ENCODE measurements around the gene SYNE2. TPM values are rescaled to one million over a fixed set of nuclear protein-coding genes. Genes with fewer than 3 reads are reported as not detected.

Gene SYNE2
- polyA plus RNA-seq, 1 donor from 2014 or later: 82.3 TPM

DNA sequence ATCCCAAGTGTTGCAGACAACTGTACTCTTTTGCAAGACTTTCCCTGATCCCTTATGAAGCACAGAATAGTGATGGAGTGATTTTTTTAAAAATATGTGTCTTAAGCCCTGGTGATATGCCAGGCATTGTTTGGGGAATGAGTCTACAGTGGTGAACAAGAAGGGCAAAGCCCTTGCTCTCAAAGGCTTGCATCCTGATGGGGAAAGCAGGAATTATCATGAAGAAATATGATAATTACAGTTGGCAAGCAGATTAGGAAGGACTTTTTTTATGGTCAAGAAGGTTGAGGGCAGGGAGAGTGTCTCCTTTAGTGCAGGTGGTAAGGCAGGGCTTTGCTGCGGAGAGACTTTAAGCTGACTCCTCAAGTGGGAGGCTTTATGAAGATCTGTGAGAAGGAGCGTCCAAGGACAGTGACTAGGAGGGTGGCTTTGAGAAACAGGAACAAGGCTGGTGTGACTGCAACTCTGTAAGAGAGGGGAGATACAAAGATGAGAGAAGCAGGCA lies 100.2 kb downstream of the SYNE2 start:
- no peaks in the 10 kb centered on the region for H3K36me3 ChIP-seq (ENCODE audit: insufficient read depth, low read length)
- no peaks in the 10 kb centered on the region for H3K79me2 ChIP-seq (replicated peaks; ENCODE audit: insufficient read depth, low read length)
- H3K27me3 ChIP-seq (ENCODE audit: insufficient read depth, low read depth, low read length): no peaks in the 10 kb centered on the region
- no peaks in the 10 kb centered on the region for H3K9me3 ChIP-seq (ENCODE audit: low read length)
- H3K27ac ChIP-seq (ENCODE audit: low read length): no peak overlapping the region
- no peak overlapping the region for H3K4me2 ChIP-seq (ENCODE audit: low read length)
- no peak for TF ChIP-seq RAD21 (conservative IDR thresholded peaks at IDR 0.05)
- no peak for TF ChIP-seq SMC3 (conservative IDR thresholded peaks at IDR 0.05; ENCODE audit: poor library complexity)
- no peak overlapping the region for H2AFZ ChIP-seq (ENCODE audit: low read depth, low read length)
- no peaks in the 10 kb centered on the region for H3F3A ChIP-seq (ENCODE audit: insufficient read depth, low read length, poor library complexity, severe bottlenecking)
- H3K4me3 ChIP-seq (ENCODE audit: low read length): no peak overlapping the region
- H4K20me1 ChIP-seq (ENCODE audit: insufficient read depth): no peaks in the 10 kb centered on the region
- no peak overlapping the region for H3K9ac ChIP-seq (ENCODE audit: low read length)
- H3K9me2 ChIP-seq (ENCODE audit: insufficient read depth, low read length): no peaks in the 10 kb centered on the region

DNA sequence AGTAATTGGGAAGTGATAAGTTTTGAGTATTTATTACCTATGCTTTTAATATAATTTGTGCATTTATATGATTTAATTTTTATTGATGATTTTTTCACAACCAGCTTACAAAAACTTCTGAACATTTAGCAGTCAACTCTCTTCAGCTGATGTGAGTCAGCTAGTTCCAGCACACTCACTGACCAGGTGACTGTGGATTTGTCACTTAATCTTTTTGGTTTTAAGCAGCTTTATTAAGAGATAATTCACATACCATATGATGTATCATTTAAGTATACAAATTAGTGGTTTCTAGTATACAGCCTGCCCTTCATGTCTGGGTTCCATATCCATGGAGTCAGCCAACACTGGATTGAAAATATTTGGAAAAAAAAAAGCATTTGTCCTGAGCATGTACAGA lies 103.5 kb downstream of the SYNE2 start:
- no peaks in the 10 kb centered on the region for H4K20me1 ChIP-seq (ENCODE audit: insufficient read depth)

DNA sequence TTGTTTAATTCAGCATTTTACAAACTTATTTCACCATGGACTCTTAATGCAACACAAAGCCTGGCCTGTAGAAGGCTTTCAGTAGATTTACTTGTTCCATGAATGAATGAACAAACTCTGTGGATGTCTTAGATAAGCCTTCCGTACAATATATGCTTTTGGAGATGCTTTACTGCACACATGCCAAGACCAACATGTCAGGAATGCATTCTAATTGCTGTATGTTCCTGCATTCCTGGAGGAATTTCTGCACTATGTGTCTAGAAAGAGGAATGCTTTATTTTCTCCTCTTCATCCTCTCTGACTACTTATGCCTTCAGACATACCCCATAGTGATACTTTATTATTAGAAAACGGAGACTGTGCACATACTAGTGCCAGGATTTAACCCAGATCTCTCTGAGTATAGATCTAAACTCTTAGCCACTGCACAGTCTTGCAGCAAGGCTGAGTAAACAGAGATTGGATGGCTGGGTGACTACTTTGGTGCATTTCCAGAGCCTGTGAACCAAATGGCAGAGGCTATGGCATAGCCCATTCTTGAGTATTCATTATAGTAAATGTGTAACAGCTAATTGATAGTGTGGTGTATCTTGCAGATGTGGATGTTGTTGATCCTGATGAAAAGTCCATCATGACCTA lies 108.2 kb downstream of the SYNE2 start:
- Histone ChIP-seq H3K79me2 (replicated peaks; ENCODE audit: insufficient read depth, low read length) (no peaks in the 10 kb centered on the region), H3K9ac (ENCODE audit: low read length) (no peak overlapping the region), H4K20me1 (ENCODE audit: insufficient read depth) (no peaks in the 10 kb centered on the region), H3F3A (ENCODE audit: insufficient read depth, low read length, poor library complexity, severe bottlenecking) (no peaks in the 10 kb centered on the region), H3K9me2 (ENCODE audit: insufficient read depth, low read length) (no peaks in the 10 kb centered on the region), H2AFZ (ENCODE audit: low read depth, low read length) (no peak overlapping the region), H3K36me3 (ENCODE audit: insufficient read depth, low read length) (no peaks in the 10 kb centered on the region), H3K4me3 (ENCODE audit: low read length) (no peak overlapping the region), H3K27ac (ENCODE audit: low read length) (no peak overlapping the region), H3K9me3 (ENCODE audit: low read length) (no peaks in the 10 kb centered on the region), H3K4me2 (ENCODE audit: low read length) (no peak overlapping the region), H3K27me3 (ENCODE audit: insufficient read depth, low read depth, low read length) (no peaks in the 10 kb centered on the region)
- TF ChIP-seq TAF1 (IDR thresholded peaks at IDR 0.05; ENCODE audit: low read depth) (no peak), RAD21 (conservative IDR thresholded peaks at IDR 0.05) (no peak), MXI1 (conservative IDR thresholded peaks at IDR 0.05; ENCODE audit: poor library complexity, severe bottlenecking) (no peak), EZH2 (IDR thresholded peaks at IDR 0.05; ENCODE audit: borderline replicate concordance, insufficient read depth, low read length, poor library complexity, severe bottlenecking) (no peak), POLR2AphosphoS5 (IDR thresholded peaks at IDR 0.05) (no peak), SMC3 (conservative IDR thresholded peaks at IDR 0.05; ENCODE audit: poor library complexity) (no peak), EP300 (conservative IDR thresholded peaks at IDR 0.05; ENCODE audit: poor library complexity, severe bottlenecking) (no peak)
- TF ChIP-seq, protein P1, sequence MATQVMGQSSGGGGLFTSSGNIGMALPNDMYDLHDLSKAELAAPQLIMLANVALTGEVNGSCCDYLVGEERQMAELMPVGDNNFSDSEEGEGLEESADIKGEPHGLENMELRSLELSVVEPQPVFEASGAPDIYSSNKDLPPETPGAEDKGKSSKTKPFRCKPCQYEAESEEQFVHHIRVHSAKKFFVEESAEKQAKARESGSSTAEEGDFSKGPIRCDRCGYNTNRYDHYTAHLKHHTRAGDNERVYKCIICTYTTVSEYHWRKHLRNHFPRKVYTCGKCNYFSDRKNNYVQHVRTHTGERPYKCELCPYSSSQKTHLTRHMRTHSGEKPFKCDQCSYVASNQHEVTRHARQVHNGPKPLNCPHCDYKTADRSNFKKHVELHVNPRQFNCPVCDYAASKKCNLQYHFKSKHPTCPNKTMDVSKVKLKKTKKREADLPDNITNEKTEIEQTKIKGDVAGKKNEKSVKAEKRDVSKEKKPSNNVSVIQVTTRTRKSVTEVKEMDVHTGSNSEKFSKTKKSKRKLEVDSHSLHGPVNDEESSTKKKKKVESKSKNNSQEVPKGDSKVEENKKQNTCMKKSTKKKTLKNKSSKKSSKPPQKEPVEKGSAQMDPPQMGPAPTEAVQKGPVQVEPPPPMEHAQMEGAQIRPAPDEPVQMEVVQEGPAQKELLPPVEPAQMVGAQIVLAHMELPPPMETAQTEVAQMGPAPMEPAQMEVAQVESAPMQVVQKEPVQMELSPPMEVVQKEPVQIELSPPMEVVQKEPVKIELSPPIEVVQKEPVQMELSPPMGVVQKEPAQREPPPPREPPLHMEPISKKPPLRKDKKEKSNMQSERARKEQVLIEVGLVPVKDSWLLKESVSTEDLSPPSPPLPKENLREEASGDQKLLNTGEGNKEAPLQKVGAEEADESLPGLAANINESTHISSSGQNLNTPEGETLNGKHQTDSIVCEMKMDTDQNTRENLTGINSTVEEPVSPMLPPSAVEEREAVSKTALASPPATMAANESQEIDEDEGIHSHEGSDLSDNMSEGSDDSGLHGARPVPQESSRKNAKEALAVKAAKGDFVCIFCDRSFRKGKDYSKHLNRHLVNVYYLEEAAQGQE (IDR thresholded peaks at IDR 0.05; ENCODE audit: borderline replicate concordance): no peak
- TF ChIP-seq, protein P2, sequence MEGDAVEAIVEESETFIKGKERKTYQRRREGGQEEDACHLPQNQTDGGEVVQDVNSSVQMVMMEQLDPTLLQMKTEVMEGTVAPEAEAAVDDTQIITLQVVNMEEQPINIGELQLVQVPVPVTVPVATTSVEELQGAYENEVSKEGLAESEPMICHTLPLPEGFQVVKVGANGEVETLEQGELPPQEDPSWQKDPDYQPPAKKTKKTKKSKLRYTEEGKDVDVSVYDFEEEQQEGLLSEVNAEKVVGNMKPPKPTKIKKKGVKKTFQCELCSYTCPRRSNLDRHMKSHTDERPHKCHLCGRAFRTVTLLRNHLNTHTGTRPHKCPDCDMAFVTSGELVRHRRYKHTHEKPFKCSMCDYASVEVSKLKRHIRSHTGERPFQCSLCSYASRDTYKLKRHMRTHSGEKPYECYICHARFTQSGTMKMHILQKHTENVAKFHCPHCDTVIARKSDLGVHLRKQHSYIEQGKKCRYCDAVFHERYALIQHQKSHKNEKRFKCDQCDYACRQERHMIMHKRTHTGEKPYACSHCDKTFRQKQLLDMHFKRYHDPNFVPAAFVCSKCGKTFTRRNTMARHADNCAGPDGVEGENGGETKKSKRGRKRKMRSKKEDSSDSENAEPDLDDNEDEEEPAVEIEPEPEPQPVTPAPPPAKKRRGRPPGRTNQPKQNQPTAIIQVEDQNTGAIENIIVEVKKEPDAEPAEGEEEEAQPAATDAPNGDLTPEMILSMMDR (IDR thresholded peaks at IDR 0.05; ENCODE audit: poor library complexity, severe bottlenecking): no peak

More for the DNA sequence above, 103.5 kb downstream of the SYNE2 start:
- no peak overlapping the region for H2AFZ ChIP-seq (ENCODE audit: low read depth, low read length)
- no peak overlapping the region for H3K9ac ChIP-seq (ENCODE audit: low read length)
- no peak overlapping the region for H3K4me2 ChIP-seq (ENCODE audit: low read length)
- no peaks in the 10 kb centered on the region for H3K9me3 ChIP-seq (ENCODE audit: low read length)
- H3K79me2 ChIP-seq (replicated peaks; ENCODE audit: insufficient read depth, low read length): no peaks in the 10 kb centered on the region
- no peaks in the 10 kb centered on the region for H3K27me3 ChIP-seq (ENCODE audit: insufficient read depth, low read depth, low read length)
- H3F3A ChIP-seq (ENCODE audit: insufficient read depth, low read length, poor library complexity, severe bottlenecking): no peaks in the 10 kb centered on the region
- H3K9me2 ChIP-seq (ENCODE audit: insufficient read depth, low read length): no peaks in the 10 kb centered on the region
- no peak overlapping the region for H3K4me3 ChIP-seq (ENCODE audit: low read length)
- no peaks in the 10 kb centered on the region for H3K36me3 ChIP-seq (ENCODE audit: insufficient read depth, low read length)
- no peak overlapping the region for H3K27ac ChIP-seq (ENCODE audit: low read length)
- TF ChIP-seq, protein P2 (IDR thresholded peaks at IDR 0.05; ENCODE audit: poor library complexity, severe bottlenecking): no peak
- TF ChIP-seq MXI1 (conservative IDR thresholded peaks at IDR 0.05; ENCODE audit: poor library complexity, severe bottlenecking) (no peak), RAD21 (conservative IDR thresholded peaks at IDR 0.05) (no peak), EZH2 (IDR thresholded peaks at IDR 0.05; ENCODE audit: borderline replicate concordance, insufficient read depth, low read length, poor library complexity, severe bottlenecking) (no peak), POLR2AphosphoS5 (IDR thresholded peaks at IDR 0.05) (no peak)

Data from neural cell (in vitro differentiated cells).